Neuron (in vitro differentiated cells): Measurements from ENCODE around the gene BHLHA9.

Experiments used
- H2AFZ ChIP-seq: one replicate; pipeline ENCODE4 v1.6.1; 2013; ENCODE audit warnings: low read depth, mild to moderate bottlenecking, inconsistent platforms, low read length, moderate library complexity
- H3K27me3 ChIP-seq: one replicate; pipeline ENCODE4 v1.6.1; 2013; ENCODE audit warnings: low read length; ENCODE audit not compliant: insufficient read depth
- H3K36me3 ChIP-seq: one replicate; pipeline ENCODE4 v1.6.1; 2013; ENCODE audit warnings: low read length; ENCODE audit not compliant: insufficient read depth
- H3K4me1 ChIP-seq: one replicate; pipeline ENCODE4 v1.6.1; 2013; ENCODE audit warnings: low read length; ENCODE audit not compliant: insufficient read depth
- H3K4me3 ChIP-seq: 2 replicates; pipeline ENCODE4 v1.5.1; 2013; ENCODE audit warnings: mild to moderate bottlenecking, low read length, moderate library complexity
- H3K9me3 ChIP-seq: one replicate; pipeline ENCODE4 v1.6.1; 2013; ENCODE audit warnings: low read length

BHLHA9 gene

DNA sequence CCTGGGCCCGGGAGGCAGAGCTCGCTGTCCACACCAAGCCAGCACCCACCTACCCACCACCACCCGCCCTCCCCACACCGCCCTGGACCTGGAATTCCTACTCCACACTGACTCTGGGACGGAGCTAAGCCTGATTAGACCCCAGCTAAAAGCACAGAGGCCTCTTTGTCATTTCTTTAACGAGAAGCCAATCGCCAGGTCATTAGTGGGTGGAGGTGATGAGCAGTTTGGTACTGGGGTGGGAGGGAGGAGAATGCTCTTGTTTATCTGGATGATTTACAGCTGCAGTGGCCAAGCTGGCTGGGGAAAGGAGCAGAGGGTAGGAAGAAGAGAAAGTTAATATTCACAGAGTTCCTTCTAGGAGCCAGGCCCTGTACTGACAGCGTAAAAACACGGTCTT is 6.0 kb upstream of the BHLHA9 start:
- Histone ChIP-seq H2AFZ (no peak overlapping the region), H3K27me3 (peaks cover 2% of the 10 kb centered on the region), H3K4me3 (no peak overlapping the region), H3K4me1 (peaks cover 8% of the 10 kb centered on the region), H3K36me3 (no peaks in the 10 kb centered on the region), H3K9me3 (no peaks in the 10 kb centered on the region)

DNA sequence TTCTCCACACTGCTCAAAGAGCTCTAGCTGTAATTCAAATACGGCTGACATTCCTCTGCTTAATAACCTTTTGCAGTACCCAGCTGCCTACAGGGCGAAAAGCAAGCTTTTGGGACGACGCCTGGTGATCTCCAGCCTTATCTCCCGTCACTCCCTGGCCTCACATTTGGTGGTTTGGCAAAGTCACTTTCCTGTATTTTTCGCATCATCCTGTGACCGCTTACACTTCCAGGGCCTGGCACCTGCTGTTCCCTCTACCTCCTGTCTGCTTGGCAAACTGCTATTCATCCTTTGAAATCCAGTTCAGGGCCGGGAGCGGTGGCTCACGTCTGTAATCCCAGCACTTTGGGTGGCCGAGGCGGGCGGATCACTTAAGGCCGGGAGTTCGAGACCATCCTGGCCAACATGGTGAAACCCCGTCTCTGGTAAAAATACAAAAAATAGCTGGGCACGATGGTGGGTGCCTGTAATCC is 2.7 kb upstream of the BHLHA9 start:
- Histone ChIP-seq H3K9me3 (no peaks in the 10 kb centered on the region), H3K27me3 (peaks cover 13% of the 10 kb centered on the region), H3K4me1 (peaks cover 10% of the 10 kb centered on the region), H3K36me3 (no peaks in the 10 kb centered on the region), H2AFZ (peak overlapping the region; percentile 90), H3K4me3 (peak overlapping the region; percentile 81)

DNA sequence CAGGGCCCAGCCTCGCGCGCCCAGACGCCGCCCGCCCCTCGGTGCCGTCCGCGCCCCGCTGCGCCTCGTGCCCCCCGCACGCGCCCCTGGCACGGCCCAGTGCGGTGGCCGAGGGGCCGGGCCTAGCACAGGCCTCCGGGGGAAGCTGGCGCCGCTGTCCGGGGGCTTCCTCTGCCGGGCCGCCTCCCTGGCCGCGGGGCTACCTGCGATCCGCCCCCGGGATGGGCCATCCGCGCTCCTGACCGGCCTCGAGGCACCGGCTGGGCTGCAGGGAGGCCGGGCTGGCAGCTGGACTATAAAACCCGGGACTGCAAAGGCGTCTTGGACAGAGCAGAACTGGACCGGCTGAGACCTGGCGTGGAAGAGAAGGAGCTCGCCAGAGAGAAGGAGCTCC is 783 bp downstream of the BHLHA9 start:
- Histone ChIP-seq H3K9me3 (no peaks in the 10 kb centered on the region), H3K27me3 (peaks cover 15% of the 10 kb centered on the region), H3K4me3 (no peak overlapping the region), H3K36me3 (no peaks in the 10 kb centered on the region), H2AFZ (no peak overlapping the region), H3K4me1 (peaks cover 11% of the 10 kb centered on the region)

DNA sequence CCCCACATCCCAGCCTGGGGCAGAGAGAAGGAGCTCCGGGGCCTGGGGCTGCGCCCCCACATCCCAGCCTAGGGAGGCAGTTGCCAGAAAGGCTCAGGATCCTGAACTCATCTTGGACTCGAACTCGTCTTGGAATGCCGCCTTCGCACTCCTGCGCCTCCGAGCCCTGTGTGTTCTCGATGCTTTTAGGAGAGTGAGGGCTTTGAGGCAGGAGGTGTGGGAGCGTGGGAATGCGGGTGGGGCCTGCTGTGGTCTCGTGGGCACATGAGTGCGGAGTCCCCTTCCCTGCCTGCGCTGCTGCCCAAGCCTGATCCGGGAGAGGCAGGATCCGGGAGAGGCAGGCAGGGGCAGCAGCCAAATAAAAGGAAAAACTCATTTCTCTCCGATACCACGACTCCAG is 1.2 kb downstream of the BHLHA9 start:
- Histone ChIP-seq H3K4me1 (peaks cover 11% of the 10 kb centered on the region), H3K4me3 (no peak overlapping the region), H2AFZ (no peak overlapping the region), H3K27me3 (peaks cover 15% of the 10 kb centered on the region), H3K36me3 (no peaks in the 10 kb centered on the region), H3K9me3 (no peaks in the 10 kb centered on the region)

DNA sequence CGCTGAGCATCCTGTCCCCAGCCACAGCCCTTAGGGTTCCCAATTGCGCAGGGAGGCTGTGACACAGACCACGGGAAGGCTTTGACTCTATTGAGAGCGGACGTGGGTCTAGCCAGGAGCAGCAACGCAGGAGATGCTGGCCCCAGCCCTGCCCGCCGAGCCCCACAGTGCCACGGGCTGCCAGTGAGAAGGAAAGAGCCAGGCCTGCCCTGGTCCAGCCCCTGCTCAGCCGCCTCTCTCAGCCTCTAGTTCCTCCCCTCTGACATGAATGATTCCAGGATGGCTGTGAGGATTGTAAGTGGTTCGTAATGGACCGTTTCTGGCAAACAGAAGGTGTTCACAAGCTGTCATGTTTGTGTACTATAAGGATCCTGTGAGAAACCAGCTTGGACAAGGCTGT is 2.5 kb downstream of the BHLHA9 start:
- H2AFZ ChIP-seq: no peak overlapping the region
- H3K36me3 ChIP-seq: no peaks in the 10 kb centered on the region
- H3K9me3 ChIP-seq: no peaks in the 10 kb centered on the region
- H3K4me1 ChIP-seq: peaks cover 11% of the 10 kb centered on the region
- peaks cover 15% of the 10 kb centered on the region for H3K27me3 ChIP-seq
- H3K4me3 ChIP-seq: no peak overlapping the region

DNA sequence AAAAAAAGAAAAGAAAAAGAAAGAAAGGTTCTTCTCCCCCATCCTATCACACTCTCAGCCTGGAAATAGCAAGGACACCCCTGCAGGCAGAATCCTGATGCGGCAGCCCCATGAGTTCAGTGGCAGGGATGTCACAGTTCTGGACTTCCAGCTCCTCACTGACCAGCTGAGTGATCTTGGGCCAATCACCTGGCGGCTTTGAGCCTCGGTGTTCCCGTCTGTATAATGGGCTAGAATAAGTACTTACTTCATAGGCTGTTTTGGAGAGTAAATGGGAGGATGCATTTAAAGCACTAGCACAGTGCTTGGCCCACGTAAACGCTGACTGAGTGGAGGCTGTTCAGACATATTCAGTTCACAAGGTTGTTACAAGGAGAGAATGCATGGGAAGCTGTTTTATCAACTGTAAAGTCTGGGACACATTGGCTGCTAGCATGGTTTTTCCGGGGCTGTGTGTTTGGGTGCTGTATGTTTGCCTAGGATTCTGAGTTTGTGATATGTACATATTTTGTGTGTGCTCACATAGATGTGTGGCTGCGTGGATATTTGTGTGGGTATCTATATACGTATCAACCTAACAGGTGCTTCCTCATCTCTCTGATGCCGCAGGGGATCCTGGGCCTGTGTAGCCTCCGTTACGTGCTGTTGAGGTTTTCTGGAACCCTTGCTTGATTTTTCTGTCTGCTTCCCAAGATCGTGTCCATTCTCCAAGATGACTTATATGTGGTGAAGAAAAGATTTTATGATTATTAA is 3.4 kb downstream of the BHLHA9 start:
- Histone ChIP-seq H3K27me3 (peaks cover 15% of the 10 kb centered on the region), H2AFZ (no peak overlapping the region), H3K4me3 (no peak overlapping the region)

DNA sequence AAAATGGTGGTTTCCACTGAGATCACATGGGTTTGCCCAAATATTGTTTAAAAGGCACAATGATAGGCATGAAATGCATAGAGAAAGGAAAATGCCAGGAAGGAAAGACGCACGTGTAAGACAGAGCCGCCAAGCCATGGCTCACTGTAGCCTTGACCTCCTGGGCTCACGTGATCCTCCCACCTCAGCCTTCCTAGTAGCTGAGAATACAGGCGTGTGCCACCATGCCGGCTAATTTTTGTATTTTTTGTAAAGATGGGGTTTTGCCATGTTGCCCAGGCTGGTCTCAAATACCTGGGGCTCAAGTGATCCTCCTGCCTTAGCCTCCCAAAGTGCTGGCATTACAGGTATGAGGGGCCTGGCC is 4.0 kb downstream of the BHLHA9 start:
- no peak overlapping the region for H2AFZ ChIP-seq
- H3K27me3 ChIP-seq: peaks cover 15% of the 10 kb centered on the region
- peaks cover 13% of the 10 kb centered on the region for H3K4me1 ChIP-seq
- H3K36me3 ChIP-seq: no peaks in the 10 kb centered on the region
- H3K9me3 ChIP-seq: no peaks in the 10 kb centered on the region
- no peak overlapping the region for H3K4me3 ChIP-seq

More for the DNA sequence above, 3.4 kb downstream of the BHLHA9 start:
- Histone ChIP-seq H3K9me3 (no peaks in the 10 kb centered on the region), H3K36me3 (no peaks in the 10 kb centered on the region), H3K4me1 (peaks cover 11% of the 10 kb centered on the region)

DNA sequence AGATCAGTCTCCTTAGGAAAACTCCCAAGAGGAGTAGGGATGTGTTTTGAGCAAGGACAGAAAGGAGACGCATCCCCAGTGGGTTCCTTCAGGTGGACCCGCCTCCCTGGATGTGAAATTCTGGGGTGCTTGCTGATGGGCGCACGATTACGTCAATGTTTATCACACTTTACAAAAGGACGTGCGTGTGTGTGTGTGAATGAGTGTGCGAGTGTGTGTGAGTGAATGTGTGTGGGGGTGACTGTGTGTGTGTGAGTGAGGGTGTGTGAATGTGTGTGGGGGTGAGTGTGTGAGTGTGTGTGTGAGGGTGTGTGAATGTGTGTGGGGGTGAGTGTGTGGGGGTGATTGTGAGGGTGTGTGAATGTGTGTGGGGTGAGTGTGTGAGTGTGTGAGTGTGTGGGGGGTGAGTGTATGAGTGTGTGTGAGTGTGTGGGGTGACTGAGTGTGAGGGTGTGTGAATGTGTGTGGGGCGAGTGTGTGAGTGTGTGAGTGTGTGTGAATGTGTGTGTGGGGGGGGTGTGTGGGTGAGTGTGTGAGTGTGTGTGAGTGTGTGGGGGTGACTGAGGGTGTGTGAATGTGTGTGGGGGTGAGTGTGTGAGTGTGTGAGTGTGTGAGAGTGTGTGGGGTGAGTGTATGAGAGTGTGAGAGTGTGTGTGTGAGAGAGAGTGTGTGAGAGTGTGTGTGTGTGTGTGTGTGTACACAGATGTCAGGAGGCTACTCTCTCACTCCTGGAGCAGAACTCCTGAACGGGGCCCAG is 5.1 kb downstream of the BHLHA9 start:
- Histone ChIP-seq H3K27me3 (peaks cover 15% of the 10 kb centered on the region), H3K9me3 (no peaks in the 10 kb centered on the region), H3K4me3 (no peak overlapping the region), H3K36me3 (no peaks in the 10 kb centered on the region), H3K4me1 (peaks cover 22% of the 10 kb centered on the region), H2AFZ (no peak overlapping the region)

DNA sequence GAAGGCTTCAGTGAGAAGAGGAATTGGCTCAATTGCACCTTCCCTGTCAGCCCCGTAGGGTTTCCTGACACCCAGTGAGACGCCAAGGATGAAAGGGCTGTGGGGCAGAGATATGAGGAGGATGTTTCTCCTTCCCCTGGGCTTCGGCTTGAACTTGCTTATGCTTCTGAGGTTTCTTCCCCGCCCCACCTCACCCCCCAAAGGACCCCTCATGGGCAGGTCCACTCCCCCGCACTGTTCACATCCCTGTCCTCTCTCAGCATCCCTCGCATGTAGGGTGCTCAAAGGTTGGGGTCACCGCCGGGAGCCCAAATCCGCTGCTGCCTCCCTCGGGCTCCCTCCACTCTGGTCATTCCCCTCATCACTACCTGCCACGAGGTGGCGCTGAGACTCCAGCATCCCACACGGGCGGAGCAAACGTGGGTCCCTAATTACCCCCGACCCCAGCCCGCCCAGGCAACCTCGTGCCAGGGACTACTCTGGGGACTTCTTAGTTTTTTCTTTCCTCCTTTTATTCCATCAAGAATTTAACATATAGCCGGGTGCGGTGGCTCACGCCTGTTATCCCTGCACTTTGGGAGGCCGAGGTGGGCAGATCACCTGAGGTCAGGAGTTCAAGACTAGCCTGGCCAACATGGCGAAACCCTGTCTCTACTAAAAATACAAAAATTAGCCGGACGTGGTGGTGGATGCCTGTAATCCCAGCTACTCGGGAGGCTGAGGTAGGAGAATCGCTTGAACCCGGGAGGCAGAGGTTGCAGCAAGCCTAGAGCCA is 5.9 kb downstream of the BHLHA9 start:
- peaks cover 22% of the 10 kb centered on the region for H3K4me1 ChIP-seq
- H3K36me3 ChIP-seq: no peaks in the 10 kb centered on the region
- H2AFZ ChIP-seq: no peak overlapping the region
- H3K4me3 ChIP-seq: no peak overlapping the region
- H3K27me3 ChIP-seq: peaks cover 11% of the 10 kb centered on the region
- H3K9me3 ChIP-seq: no peaks in the 10 kb centered on the region

DNA sequence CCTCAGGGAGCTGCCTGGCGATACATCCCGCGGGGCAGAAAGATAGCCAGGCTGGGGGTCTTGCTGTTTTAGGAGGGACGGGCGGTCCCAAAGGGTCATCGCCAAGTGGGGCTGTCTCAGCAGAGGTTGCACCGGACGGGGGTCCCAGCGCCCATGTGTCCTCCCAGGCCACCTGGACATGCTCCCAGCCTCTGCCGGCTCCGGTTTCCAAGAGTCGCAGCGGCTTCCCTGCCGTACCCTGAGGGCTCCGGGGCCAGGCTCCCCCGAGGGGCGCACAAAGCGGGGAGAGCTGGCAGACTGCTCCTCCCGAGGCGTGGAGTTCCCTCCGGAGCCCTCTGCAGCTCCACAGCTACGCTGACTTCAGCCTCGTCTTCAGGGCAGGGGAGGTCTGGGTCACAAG is 10.4 kb downstream of the BHLHA9 start:
- H3K27me3 ChIP-seq: no peaks in the 10 kb centered on the region
- H3K36me3 ChIP-seq: no peaks in the 10 kb centered on the region
- H3K9me3 ChIP-seq: no peaks in the 10 kb centered on the region
- no peak overlapping the region for H3K4me3 ChIP-seq
- peaks cover 14% of the 10 kb centered on the region for H3K4me1 ChIP-seq
- no peak overlapping the region for H2AFZ ChIP-seq

DNA sequence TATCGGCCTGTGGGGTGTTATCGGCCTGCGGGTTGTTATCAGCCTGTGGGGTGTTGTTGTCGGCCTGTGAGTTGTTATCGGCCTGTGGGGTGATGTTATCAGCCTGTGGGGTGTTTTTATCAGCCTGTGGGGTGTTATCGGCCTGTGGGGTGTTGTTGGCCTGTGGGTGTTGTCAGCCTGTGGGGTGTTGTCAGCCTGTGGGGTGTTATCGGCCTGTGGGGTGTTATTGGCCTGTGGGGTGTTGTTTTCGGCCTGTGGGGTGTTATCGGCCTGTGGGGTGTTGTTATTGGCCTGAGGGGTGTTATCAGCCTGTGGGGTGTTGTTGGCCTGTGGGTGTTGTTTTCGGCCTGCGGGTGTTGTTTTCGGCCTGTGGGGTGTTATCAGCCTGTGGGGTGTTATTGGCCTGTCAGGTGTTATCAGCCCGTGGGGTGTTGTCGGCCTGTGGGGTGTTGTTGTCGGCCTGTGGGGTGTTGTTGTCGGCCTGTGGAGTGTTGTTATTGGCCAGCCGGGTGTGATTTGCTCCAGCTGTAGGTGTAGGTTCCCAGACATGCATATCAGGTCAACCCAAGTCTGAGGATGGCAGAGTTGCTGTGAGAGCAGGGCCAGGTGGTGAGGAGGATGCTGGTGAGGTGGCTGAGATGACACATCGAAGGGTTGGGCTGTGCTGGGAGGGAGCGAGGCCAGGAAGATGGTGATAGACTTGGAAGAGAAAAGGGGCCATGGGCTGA is 16.3 kb downstream of the BHLHA9 start:
- Histone ChIP-seq H3K4me3 (no peak overlapping the region), H3K4me1 (no peaks in the 10 kb centered on the region), H3K27me3 (no peaks in the 10 kb centered on the region), H3K9me3 (peaks cover 2% of the 10 kb centered on the region), H2AFZ (no peak overlapping the region), H3K36me3 (no peaks in the 10 kb centered on the region)

DNA sequence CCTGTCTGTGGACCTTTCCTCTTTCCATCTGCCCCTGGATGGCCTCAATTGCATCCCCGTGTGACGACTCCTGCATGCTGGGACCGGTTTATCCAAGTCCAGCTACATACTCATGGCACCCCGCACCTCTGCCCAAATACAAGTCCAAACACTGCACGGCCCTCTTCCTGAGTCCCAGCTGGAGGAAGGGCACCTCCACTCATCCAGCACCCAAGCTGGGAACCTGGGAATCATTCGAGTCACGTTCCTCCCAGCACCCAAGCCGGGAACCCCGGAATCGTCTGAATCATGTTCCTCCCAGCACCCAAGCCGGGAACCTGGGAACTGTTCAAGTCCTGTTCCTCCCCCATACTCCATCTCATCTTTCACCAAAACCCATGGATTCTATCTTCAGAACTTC is 19.5 kb downstream of the BHLHA9 start:
- Histone ChIP-seq H2AFZ (no peak overlapping the region), H3K27me3 (no peaks in the 10 kb centered on the region), H3K4me3 (no peak overlapping the region), H3K4me1 (no peaks in the 10 kb centered on the region), H3K9me3 (peaks cover 2% of the 10 kb centered on the region), H3K36me3 (no peaks in the 10 kb centered on the region)
